HepG2 (cell line): Measurements from ENCODE around the gene TCN2. TPM values are rescaled to one million over a fixed set of nuclear protein-coding genes. Genes with fewer than 3 reads are reported as not detected.

Experiments used
- AKNA ChIP-seq: sonication (generic); formaldehyde crosslinking; IDR thresholded peaks from 2 replicates; pipeline ENCODE4 v1.4.0; 2020; ENCODE audit warnings: missing genetic modification reagents, borderline replicate concordance
- MYNN ChIP-seq: sonication (generic); formaldehyde crosslinking; IDR thresholded peaks from 2 replicates; pipeline ENCODE4 v1.4.0; 2020; ENCODE audit warnings: mild to moderate bottlenecking, low read depth, missing genetic modification reagents
- NFATC3 ChIP-seq: sonication (generic); formaldehyde crosslinking; IDR thresholded peaks from 2 replicates; pipeline ENCODE4 v1.5.1; 2020; ENCODE audit warnings: mild to moderate bottlenecking, missing genetic modification reagents
- PATZ1 ChIP-seq: sonication (generic); formaldehyde crosslinking; IDR thresholded peaks from 2 replicates; pipeline ENCODE4 v1.4.0; 2020; ENCODE audit warnings: missing genetic modification reagents
- POLR2AphosphoS2 ChIP-seq: IDR thresholded peaks from 2 replicates; pipeline ENCODE4 v1.6.1; 2011; ENCODE audit warnings: low read depth, low read length, improper control_type of control experiment
- ZKSCAN1 ChIP-seq: fragments of 150-350 bp; IDR thresholded peaks from 2 replicates; pipeline ENCODE4 v1.6.1; 2014; ENCODE audit warnings: low read length
- ZNF251 ChIP-seq: sonication (generic); formaldehyde crosslinking; IDR thresholded peaks from 2 replicates; pipeline ENCODE4 v1.9.0; 2021; ENCODE audit warnings: mild to moderate bottlenecking, missing genetic modification reagents
- ZNF781 ChIP-seq: sonication (generic); formaldehyde crosslinking; IDR thresholded peaks from 2 replicates; pipeline ENCODE4 v1.5.1; 2020; ENCODE audit warnings: borderline replicate concordance, mild to moderate bottlenecking, missing genetic modification reagents; ENCODE audit errors: not compliant biosample characterization
- polyA plus RNA-seq, 8 experiments: library from polyadenylated mRNA; depleted of rRNA in 3 of 8; stranded (reverse) in 7 of 8; unstranded in 1 of 8; fragments of >200 nt; fragmentation: Illumina TruSeq in 4 of 8; extraction: Trizol in 4 of 8; gene quantifications; 2 replicates each; pipeline versions ENCODE4 v1.2.1 to v1.2.3, GENCODE V29; 2011 to 2016; ENCODE audit warnings: low read depth in 4 of 8, missing spikeins in 1 of 8, mixed read lengths in 1 of 8; ENCODE audit not compliant: insufficient read depth in 1 of 8
- total RNA-seq, 5 experiments: library from RNA; depleted of rRNA; stranded (reverse); fragments of >200 nt; fragmentation: Illumina TruSeq; extraction: Trizol; gene quantifications; 2 replicates each; pipeline ENCODE4 v1.2.3, GENCODE V29; 2016; ENCODE audit warnings: low read depth in 1 of 5

Gene TCN2
- total and polyA plus RNA-seq, 2 of the 13 experiments (the other 11 are each of a cell fraction or from before 2014, with no cell fraction given) = 0.29 to 0.31 TPM

GRCh38 chr22:30600921-30601320, 6.1 kb upstream of the TCN2 start (continued):
- TF ChIP-seq MYNN (CRISPR knock-in tag) = no peak
- TF ChIP-seq ZKSCAN1 = no peak
- no peak for TF ChIP-seq AKNA (CRISPR knock-in tag)
- TF ChIP-seq POLR2AphosphoS2 = no peak
- TF ChIP-seq ZNF781 (CRISPR knock-in tag) = no peak
- TF ChIP-seq ZNF251 = no peak
- TF ChIP-seq NFATC3 (CRISPR knock-in tag) = no peak
- TF ChIP-seq PATZ1 = no peak
